CD1c-positive myeloid dendritic cell (primary cell): Measurements from ENCODE around the gene WDR18.
"Not testable (repeated sequence)": the region's sequence is repeated elsewhere in the genome, so short reads cannot be mapped to it uniquely, and the experiment has no call there.

Experiments
- DNase-seq: peaks from one replicate; pipeline ENCODE4 v3.0.0-alpha.2; 2016; ENCODE audit errors: extremely low spot score

The WDR18 gene

GRCh38 chr19:1019980-1020867, 36.1 kb downstream of the WDR18 start:
- no peak for DNase-seq

- peak; percentile 99 for DNase-seq
These were observed 36.8 kb downstream of the WDR18 start, which contains the start of gene TMEM259 for GRCh38 chr19:1020868-1021425. Gene TMEM259, minus strand, starts transcription at chr19:1021123. Its CDS starts 127 bp downstream, at chr19:1020996.

- not testable (repeated sequence) for DNase-seq
These were observed 39.7 kb downstream of the WDR18 start for GRCh38 chr19:1023883-1024188.

- peak; percentile 47 for DNase-seq
These were observed 40.9 kb downstream of the WDR18 start for GRCh38 chr19:1025080-1025479.

- DNase-seq, result peak; percentile 86
These were observed 42.0 kb downstream of the WDR18 start, which contains the start of gene CNN2 for GRCh38 chr19:1025960-1026782. Gene CNN2, plus strand, starts transcription at chr19:1026608. Its CDS starts 54 bp downstream, at chr19:1026662.

- DNase-seq, result peak; percentile 54
These were observed 42.9 kb downstream of the WDR18 start for GRCh38 chr19:1026783-1027649.

GRCh38 chr19:1027650-1028061, 43.5 kb downstream of the WDR18 start:
- no peak for DNase-seq

GRCh38 chr19:1028062-1028926, 44.1 kb downstream of the WDR18 start:
- peak; percentile 59 for DNase-seq

GRCh38 chr19:1032264-1032867, 48.2 kb downstream of the WDR18 start:
- no peak for DNase-seq

GRCh38 chr19:1035998-1036621, 52.0 kb downstream of the WDR18 start:
- no peak for DNase-seq

- no peak for DNase-seq
These were observed 53.5 kb downstream of the WDR18 start for GRCh38 chr19:1037621-1038064.

GRCh38 chr19:1038978-1039645, 55.0 kb downstream of the WDR18 start:
- DNase-seq, result no peak

GRCh38 chr19:1039646-1040475, 55.7 kb downstream of the WDR18 start, which contains the start of gene ABCA7:
Gene ABCA7, plus strand, starts transcription at chr19:1040107. Its CDS starts 1,255 bp downstream, at chr19:1041362.
- peak; percentile 98 for DNase-seq

- DNase-seq, result peak; percentile 90
These were observed 56.5 kb downstream of the WDR18 start for GRCh38 chr19:1040476-1041271.

- no peak for DNase-seq
These were observed 57.2 kb downstream of the WDR18 start for GRCh38 chr19:1041272-1041834.

GRCh38 chr19:1041835-1042685, 57.9 kb downstream of the WDR18 start:
- DNase-seq, result no peak
